GM18909 (cell line): ENCODE data around the gene KCNJ5.

ENCODE experiments used
- ATAC-seq: cut with Tn5 transposase; IDR thresholded peaks from one replicate; pipeline ENCODE4 v1.9.1; 2021; ENCODE audit warnings: mild to moderate bottlenecking; ENCODE audit not compliant: unreplicated experiment, poor library complexity

KCNJ5 gene

DNA sequence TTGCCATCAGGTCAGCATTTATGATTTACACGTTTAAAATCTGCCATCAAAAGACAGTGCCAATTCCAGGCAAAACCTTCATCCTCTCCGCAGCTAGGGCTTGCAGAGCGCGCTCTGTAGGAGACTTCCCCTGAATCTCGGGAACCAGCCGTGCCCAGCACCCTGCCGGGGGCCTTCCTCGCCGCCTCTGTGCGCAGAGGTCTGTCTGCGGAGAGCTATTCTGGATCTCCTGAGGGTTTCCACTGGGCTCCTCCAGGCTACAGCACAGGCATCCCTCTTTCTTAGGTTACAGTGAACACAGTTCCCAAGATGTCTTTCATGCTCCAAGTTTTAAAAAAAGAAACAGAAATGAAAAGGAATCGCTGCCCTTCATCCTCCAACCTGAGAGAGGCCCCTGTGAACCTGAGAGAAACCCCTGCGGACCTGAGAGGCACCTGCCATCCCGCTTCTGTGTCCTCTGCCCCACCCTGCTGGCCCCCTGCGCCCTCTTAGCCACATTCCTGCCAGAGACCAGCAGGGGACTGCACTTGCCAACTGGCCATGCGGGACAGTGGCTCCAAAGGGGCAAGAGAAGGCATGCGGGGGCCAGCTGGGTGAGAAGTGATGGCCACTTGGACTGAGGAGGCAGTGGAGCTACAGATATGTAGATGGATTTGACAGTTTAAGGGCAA is 35.4 kb downstream of the KCNJ5 start:
- ATAC-seq, result no peak

- ATAC-seq, result no peak
Measured at GRCh38 chr11:128927108-128927461, 35.9 kb downstream of the KCNJ5 start.

GRCh38 chr11:128927683-128928336 is 36.7 kb downstream of the KCNJ5 start:
- ATAC-seq, result no peak

- ATAC-seq, result peak; percentile 99
Measured at GRCh38 chr11:128928400-128928799, 37.2 kb downstream of the KCNJ5 start.

DNA sequence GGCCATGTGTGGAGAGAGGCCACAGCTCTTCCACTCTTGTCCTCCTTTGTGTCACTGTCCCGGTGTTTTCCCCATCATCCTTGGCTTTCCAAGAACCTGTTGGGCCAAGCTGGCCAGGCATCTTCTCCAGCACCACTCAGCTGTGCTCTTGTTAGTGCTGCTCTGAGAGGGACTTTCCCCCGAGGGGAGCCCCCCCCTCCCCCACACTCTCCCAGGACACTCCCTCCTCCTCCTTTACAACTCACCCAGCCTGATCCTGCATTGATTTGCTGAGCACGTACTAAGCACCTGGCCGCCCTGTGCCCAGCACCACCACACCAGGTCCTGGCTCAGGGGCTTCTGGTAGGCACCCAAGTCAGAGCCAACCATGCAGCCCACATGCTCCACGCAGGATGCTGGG is 38.3 kb downstream of the KCNJ5 start:
- no peak for ATAC-seq

- no peak for ATAC-seq
Measured at GRCh38 chr11:128929991-128930390, 38.8 kb downstream of the KCNJ5 start.

DNA sequence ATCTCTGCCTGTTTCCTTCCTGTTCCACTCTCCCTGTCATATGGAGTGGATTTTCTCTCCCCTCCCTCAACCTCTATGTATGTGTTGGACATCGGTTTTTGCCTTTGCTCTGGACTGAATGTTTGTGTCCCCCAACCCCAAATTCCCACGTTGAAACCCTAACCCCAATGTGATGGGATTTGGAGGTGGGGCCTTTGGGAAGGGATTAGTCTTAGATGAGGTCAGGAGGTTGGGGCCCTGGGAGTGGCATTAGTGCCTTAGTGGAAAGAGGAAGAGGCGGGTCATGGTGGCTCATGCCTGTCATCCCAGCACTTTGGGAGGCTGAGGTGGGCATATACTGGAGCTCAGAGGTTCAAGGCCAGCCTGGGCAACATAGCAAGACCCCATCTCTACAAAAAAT is 39.9 kb downstream of the KCNJ5 start:
- no peak for ATAC-seq

GRCh38 chr11:128931668-128932067 is 40.5 kb downstream of the KCNJ5 start:
- ATAC-seq, result no peak

- no peak for ATAC-seq
Measured at GRCh38 chr11:128933481-128934178, 42.5 kb downstream of the KCNJ5 start.

DNA sequence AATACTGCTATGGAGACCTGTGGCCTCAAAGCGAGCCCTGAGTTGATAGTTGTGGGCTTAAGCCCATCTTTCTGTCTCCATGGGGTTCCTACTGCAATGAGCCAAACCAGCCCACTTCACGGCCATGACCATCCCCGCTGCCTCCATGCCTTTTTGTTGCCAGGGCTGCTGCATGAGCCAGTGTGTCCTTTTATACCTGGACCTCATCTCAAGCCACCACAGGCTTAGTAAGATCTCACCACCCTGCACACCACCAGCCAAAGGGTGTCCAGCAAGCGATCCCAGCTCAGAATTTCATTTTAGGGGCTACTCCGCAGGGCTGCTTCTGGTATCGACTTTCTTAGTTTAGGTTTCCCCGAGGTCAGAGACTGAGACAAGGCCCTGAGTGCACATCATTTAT is 43.2 kb downstream of the KCNJ5 start:
- no peak for ATAC-seq

DNA sequence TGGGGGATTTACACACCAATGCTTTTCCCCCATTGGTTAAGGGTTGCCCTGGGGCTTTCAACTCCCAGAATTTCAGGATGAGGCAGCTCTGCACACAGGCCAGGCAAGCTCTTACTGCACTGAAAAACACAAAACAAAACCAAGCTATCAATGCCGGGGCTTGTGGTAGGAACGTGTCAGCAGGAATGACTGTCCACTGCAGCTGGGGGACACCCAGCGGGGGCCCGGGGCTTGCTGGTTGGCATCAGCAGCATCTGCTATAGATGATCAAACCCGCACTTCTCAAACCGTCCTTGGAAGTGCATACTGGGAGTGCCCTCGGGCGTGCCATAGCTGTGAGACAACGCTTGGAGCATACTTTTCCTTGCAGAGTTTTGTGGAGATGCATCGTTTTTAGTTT is 43.8 kb downstream of the KCNJ5 start:
- ATAC-seq, result no peak

GRCh38 chr11:128936606-128937251 is 45.6 kb downstream of the KCNJ5 start:
- ATAC-seq, result no peak

- no peak for ATAC-seq
Measured at GRCh38 chr11:128937480-128937879, 46.3 kb downstream of the KCNJ5 start.

- no peak for ATAC-seq
Measured at GRCh38 chr11:128938156-128938885, 47.2 kb downstream of the KCNJ5 start.

DNA sequence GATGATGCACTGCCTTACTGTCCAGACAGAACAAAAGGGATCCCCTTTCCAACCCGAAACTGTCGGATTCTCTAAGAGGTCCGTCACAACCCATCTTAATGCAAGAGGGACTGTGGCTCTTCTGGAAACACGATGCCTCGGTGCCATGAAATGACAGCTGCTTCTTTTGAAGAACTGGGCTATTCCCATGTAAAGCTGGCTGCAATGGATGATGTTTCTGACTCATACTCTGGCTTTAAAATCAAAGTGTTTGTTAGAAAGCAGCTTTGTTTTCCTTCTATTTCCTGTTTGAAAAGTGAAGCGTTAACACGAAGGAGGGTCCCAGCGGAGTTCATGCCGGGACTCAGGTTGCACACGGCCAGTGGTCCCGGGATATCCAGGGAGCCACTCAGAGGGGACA is 48.4 kb downstream of the KCNJ5 start:
- no peak for ATAC-seq

GRCh38 chr11:128940156-128940555 is 49.0 kb downstream of the KCNJ5 start:
- no peak for ATAC-seq

GRCh38 chr11:128940603-128941002 is 49.4 kb downstream of the KCNJ5 start:
- no peak for ATAC-seq

DNA sequence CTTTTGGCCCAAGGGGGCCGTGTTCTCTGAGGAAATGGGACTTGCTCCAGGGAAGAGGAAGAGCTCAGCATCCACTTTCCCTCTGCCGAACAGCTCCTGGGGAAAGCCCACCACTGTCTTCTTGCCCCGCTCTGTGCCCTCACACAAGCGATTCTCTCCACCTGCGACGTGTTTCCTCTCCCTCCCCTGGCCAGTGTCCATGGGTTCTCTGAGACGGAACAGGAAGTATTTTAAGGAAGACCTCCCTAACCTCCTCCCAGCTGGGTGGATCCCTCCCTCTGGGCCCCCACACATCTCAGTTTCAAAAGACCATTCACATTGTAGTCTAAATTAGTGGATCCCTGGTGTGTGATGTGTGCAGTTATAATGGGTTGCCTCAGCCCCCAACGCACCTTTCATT is 50.0 kb downstream of the KCNJ5 start:
- ATAC-seq, result no peak

GRCh38 chr11:128941573-128942271 is 50.6 kb downstream of the KCNJ5 start:
- ATAC-seq, result no peak

GRCh38 chr11:128942272-128942612 is 51.1 kb downstream of the KCNJ5 start:
- ATAC-seq, result no peak
